GM12872 (cell line): ENCODE measurements around the gene CPEB3.

Experiments used
- CTCF ChIP-seq: IDR thresholded peaks from 3 replicates; pipeline ENCODE4 v1.5.1; 2011; ENCODE audit warnings: low read depth, mild to moderate bottlenecking, low read length, moderate library complexity; ENCODE audit not compliant: insufficient read depth

The CPEB3 gene

GRCh38 chr10:92113911-92114600 is 176.8 kb downstream of the CPEB3 start:
- TF ChIP-seq CTCF, result no peak

- no peak for TF ChIP-seq CTCF
These were observed 178.4 kb downstream of the CPEB3 start for GRCh38 chr10:92112462-92112861.

DNA sequence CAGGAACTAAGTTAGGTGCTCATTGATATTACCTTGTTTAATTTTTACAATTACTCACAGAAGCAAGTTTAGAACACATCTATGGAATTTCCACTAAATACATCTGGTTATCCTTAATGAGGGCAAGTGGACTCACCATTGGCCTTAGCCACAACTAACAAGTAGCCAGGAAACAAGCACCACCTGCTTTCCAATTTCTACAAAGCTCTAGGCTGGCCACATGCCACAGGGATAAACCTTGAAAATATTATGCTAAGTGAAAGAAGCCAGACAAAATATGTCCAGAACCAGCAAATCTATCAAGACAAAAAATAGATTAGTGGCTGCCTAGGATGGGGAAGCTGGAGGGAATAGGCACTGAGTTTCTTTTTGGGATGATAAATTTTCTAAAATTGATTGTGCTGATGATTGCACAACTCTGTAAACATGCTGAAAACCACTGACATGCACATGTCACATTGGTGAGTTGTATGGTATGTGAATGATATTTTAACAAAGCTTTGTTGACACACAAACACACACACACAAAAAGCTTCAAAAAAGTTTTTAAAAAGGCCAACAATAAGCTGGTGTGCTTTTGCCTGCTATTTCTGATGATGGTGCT is 179.4 kb downstream of the CPEB3 start:
- no peak for TF ChIP-seq CTCF

DNA sequence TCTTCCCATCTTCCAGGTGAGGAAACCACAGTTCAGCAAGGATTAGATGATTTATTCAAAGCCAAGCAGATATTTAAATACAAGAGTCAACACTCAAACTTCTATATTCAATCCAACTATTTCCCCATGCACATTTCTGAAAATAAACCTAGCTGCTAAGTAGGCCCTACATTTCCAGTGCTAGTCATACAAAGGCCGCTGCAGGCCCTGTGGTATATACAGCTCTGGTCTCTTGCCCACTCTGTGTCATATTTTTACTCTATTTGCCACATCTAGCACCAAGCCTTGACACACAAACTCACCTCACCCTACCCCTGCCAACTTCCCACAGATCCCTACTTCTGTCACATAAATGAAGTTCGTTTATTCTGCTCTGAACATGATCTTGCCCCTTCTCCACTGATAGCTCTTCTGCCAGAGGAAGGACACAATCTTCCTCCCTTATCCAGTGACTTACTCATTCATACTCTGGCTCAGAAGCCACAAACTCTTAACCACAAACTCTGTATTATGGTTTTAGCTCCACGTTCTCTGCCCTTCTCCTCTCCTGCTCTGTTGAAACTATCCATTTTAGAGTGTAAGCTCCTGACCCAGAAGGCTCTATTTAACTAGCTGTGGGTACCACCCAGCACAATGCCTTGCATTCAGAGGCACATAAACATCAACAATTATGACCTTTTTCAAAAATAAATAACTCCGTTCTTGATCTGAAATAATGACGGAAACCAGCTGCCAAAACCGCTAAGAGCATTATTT is 180.7 kb downstream of the CPEB3 start:
- TF ChIP-seq CTCF, result no peak

DNA sequence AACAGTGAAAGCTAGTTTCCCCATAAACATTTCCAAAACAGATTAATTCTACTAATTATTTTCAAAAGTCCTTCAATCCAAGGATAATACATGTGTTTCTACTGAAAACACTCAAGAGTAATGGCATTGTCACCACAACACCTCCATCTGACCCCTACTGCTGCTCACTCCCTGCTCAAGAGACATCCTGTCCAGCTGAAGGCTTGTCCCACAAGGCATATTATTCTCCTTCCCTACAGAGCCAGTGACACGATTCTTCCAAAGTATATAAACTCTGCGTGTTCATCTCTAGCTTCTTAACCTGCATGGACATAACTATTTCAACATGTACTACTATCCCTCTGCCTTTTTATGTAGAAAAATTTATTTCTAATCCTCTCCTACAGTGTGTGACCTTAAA is 182.1 kb downstream of the CPEB3 start:
- TF ChIP-seq CTCF, result no peak

DNA sequence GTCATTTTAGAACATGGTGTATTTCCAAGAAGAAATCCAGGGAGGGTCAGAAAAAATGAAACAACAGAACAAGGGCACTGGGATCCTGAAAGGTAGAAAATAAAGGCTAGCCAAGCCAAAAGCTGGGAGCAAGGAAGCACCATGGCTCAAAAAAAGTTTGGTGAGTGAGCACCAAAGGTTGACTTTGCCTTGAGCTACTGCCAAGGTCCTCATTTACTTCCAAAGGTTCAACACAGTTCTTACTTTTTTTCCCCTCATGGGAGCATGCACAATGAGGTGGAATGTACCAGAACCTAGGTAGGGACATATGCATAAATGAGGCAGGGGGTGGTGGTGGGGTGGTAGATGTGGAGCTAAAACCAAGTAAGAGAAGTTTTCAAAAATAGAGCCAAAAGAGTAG is 182.8 kb downstream of the CPEB3 start:
- no peak for TF ChIP-seq CTCF

DNA sequence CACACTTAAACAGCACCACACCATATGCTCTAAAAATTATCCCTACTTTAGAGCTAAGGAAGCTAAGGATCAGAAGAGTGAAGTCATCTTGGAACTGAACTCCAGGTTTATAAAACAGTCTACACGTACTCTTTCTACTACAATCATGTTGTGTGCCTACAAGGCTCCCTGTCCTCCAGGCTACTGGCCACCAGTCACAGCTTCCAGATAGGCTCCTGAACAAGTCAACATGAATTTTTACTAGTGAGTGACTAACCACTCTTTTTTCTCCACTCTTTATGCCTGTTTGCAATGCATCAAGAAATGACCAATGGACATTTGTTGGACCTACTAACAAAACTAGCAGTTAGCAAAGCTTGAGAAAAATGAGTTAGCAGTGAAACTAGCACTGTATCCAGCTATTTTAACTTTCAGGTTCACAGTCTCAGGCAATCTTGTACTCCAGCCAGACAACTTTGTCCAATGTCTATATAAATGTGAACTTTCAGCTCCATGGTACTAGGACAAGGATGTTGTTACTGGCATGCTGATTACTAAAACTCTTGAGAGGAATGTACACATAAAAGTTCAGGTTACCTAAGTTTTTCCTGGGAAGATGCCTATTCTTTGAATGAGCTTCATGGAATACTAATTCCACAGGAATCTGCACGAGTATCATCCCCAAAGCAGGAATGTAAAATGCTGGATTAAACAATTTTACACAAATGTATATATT is 187.3 kb downstream of the CPEB3 start:
- TF ChIP-seq CTCF, result no peak
